Stomach (tissue), 9 donors: ENCODE measurements around the gene ZNF57. TPM values are rescaled to one million over a fixed set of nuclear protein-coding genes. Genes with fewer than 3 reads are reported as not detected.

ENCODE experiments used
- DNase-seq, 2 donors: peaks; one replicate each; pipeline versions ENCODE4 v3.0.0 to v3.0.0-alpha.2; 2013 to 2019
- H3K27ac ChIP-seq, 5 donors: fragments of 200-600 bp in 4 of 5; sonication (generic) in 4 of 5; one replicate each; pipeline ENCODE4 v1.5.1; 2013 to 2019; ENCODE audit warnings: mild to moderate bottlenecking in 1 of 5, moderate library complexity in 1 of 5
- H3K27me3 ChIP-seq, 3 donors: fragments of 200-600 bp; sonication (generic); one replicate each; pipeline ENCODE4 v1.5.1; 2017 to 2019; ENCODE audit warnings: mixed run types in 1 of 3
- H3K36me3 ChIP-seq, 4 donors: fragments of 200-600 bp; sonication (generic); 1 replicate in 3 of 4; 2 replicates in 1 of 4; pipeline ENCODE4 v1.5.1; 2016 to 2019
- H3K4me1 ChIP-seq, 4 donors: fragments of 200-600 bp; sonication (generic); one replicate each; pipeline ENCODE4 v1.5.1; 2016 to 2019
- H3K4me3 ChIP-seq, 4 donors: fragments of 200-600 bp; sonication (generic) in 3 of 4; one replicate each; pipeline ENCODE4 v1.5.1; 2016 to 2019; ENCODE audit warnings: mild to moderate bottlenecking in 1 of 4
- H3K9me3 ChIP-seq, 4 donors: fragments of 200-600 bp; sonication (generic); one replicate each; pipeline ENCODE4 v1.5.1; 2016 to 2019
- EP300 ChIP-seq: sonication (generic); formaldehyde crosslinking; IDR thresholded peaks from one replicate; pipeline ENCODE4 v1.6.1; 2017; ENCODE audit warnings: antibody characterized with exemption
- POLR2A ChIP-seq, 4 donors: fragments of 450-650 bp; IDR thresholded peaks; one replicate each; pipeline ENCODE4 v1.6.1; 2016; ENCODE audit warnings: antibody characterized with exemption in 4 of 4, control low read depth in 2 of 4, mild to moderate bottlenecking in 1 of 4, moderate library complexity in 1 of 4
- POLR2AphosphoS5 ChIP-seq, 3 donors: sonication (generic); formaldehyde crosslinking; IDR thresholded peaks; one replicate each; pipeline ENCODE4 v1.6.1; 2016; ENCODE audit warnings: antibody characterized with exemption in 3 of 3
- WGBS, 5 donors: extraction: QIAGEN DNeasy Blood & Tissue Kit in 3 of 5; methylation state at CpG; one replicate each; pipeline versions ENCODE4 v1.1.5 to v1.1.7; 2013 to 2018; 5-methylcytosine and 5-hydroxymethylcytosine counted together
- intact Hi-C: fragments of 100-400 bp; cut with DNase I; formaldehyde crosslinking; loops from one replicate; pipeline ENCODE4 v1.15.1; 2023; ENCODE audit warnings: low total_unique reads
- polyA plus RNA-seq, 3 donors: library from polyadenylated mRNA; stranded (reverse); fragments of 200-250 nt; gene quantifications; one replicate each; pipeline ENCODE4 v1.2.3, GENCODE V29; 2013
- total RNA-seq, 5 donors: library from RNA; depleted of rRNA; stranded (reverse); fragments of >200 nt; gene quantifications; one replicate each; pipeline versions ENCODE4 v1.1.0 to v1.2.3, GENCODE V29; 2014 to 2016
- TF ChIP-seq, protein P1 (sequence below), 7 experiments: fragments of 450-650 bp in 4 of 7; fragments of 200-600 bp in 3 of 7; sonication (generic) in 3 of 7; IDR thresholded peaks; one replicate each; pipeline ENCODE4 v1.5.1; 2016 to 2019; ENCODE audit warnings: antibody characterized with exemption in 7 of 7, control low read depth in 2 of 7, mild to moderate bottlenecking in 1 of 7
- donor health status: healthy with polysubstance abuse.
- donor health status: Bipolar disorder and iron deficiency.
- donor health status: healthy.

Gene ZNF57
- total and polyA plus RNA-seq, 8 donors = 0.89 to 42.0 (median 13.4) TPM

DNA sequence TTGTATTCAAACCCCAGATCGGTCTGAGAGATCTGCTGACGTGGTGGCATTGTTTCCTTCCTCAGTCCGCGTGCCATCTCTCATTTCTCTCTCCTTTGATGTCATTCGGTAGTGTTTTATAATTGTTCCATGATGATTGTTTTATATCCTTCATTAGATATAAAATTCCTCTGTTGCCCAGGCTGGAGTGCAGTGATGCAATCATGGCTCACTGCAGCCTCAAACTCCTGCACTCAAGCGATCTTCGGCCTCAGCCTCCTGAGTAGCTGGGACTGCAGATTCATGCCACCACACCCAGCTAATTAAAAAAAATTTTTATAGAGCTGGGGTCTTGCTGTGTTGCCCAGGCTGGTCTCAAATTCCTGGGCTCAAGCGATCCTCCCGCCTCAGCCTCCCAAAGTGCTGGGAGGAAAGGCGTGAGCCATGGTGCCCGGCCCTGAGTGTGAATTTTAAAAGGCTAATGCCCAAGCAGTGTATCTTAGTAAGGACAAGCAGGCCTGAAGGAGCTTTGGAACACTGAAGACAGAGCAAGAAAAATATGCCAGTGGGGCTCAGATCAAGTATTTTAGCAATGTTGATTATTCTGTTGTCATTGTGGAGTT, 5.3 kb downstream of the ZNF57 start:
- peaks cover 10 to 24% (median 21%) of the 10 kb centered on the region in 4 donors for H3K4me1 ChIP-seq
- intact Hi-C loops = no loop called here
- TF ChIP-seq, protein P1, sequence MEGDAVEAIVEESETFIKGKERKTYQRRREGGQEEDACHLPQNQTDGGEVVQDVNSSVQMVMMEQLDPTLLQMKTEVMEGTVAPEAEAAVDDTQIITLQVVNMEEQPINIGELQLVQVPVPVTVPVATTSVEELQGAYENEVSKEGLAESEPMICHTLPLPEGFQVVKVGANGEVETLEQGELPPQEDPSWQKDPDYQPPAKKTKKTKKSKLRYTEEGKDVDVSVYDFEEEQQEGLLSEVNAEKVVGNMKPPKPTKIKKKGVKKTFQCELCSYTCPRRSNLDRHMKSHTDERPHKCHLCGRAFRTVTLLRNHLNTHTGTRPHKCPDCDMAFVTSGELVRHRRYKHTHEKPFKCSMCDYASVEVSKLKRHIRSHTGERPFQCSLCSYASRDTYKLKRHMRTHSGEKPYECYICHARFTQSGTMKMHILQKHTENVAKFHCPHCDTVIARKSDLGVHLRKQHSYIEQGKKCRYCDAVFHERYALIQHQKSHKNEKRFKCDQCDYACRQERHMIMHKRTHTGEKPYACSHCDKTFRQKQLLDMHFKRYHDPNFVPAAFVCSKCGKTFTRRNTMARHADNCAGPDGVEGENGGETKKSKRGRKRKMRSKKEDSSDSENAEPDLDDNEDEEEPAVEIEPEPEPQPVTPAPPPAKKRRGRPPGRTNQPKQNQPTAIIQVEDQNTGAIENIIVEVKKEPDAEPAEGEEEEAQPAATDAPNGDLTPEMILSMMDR (IDR thresholded peaks at IDR 0.05) = no peak
- TF ChIP-seq POLR2A (IDR thresholded peaks at IDR 0.05) (no peak), POLR2AphosphoS5 (IDR thresholded peaks at IDR 0.05) (no peak), EP300 (no peak)
- H3K9me3 ChIP-seq = no peaks in the 10 kb centered on the region
- H3K4me3 ChIP-seq = no peak overlapping the region
- WGBS, 5 donors = 83 to 97% (median 90%) methylated on average over 11 of the region's 11 CpGs
- no peaks in the 10 kb centered on the region for H3K36me3 ChIP-seq
- no peaks in the 10 kb centered on the region for H3K27me3 ChIP-seq
- no peak for DNase-seq
- H3K27ac ChIP-seq = no peak overlapping the region

DNA sequence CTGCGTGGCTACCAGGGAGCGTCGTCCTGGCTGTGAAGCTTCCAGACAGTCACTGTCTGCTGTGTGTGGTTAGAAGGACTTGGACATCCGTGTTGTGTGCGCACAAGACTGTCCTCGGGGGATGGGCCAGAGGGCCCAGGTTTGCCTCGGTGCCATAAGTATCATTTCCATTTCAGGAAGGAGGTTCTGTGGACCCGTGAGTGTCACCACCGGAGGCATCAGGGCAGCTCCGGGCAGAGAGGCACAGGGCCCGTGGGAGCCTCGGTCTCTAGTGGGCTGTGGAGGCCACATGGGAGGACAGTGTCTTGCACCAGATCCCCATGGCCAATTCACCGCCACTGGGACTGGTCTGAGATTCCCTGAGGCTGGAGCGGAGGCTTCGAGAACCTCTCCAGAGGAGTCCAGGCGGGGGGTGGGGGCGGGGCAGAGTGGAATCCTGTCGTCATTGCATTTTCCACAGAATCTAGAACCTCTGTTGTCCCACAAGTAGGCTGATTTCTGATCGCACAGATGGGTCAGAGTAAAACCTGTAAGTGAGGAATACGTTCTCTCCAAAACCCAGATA, 6.0 kb downstream of the ZNF57 start:
- TF ChIP-seq EP300 (no peak), POLR2AphosphoS5 (IDR thresholded peaks at IDR 0.05) (no peak), POLR2A (IDR thresholded peaks at IDR 0.05) (no peak)
- TF ChIP-seq, protein P1 (IDR thresholded peaks at IDR 0.05) = no peak
- no peak for DNase-seq
- intact Hi-C loops = no loop called here
- WGBS, 5 donors = 86 to 95% (median 88%) methylated on average over 16 to 20 of the region's 20 CpGs
- H3K36me3 ChIP-seq = no peaks in the 10 kb centered on the region
- H3K4me1 ChIP-seq = peaks cover 6 to 18% (median 14%) of the 10 kb centered on the region in 4 donors
- H3K27me3 ChIP-seq = no peaks in the 10 kb centered on the region
- H3K9me3 ChIP-seq = no peaks in the 10 kb centered on the region
- H3K27ac ChIP-seq = no peak overlapping the region
- no peak overlapping the region for H3K4me3 ChIP-seq

GRCh38 chr19:2912306-2912705, 11.6 kb downstream of the ZNF57 start:
- WGBS, 5 donors = 89 to 96% (median 92%) methylated on average over 5 of the region's 5 CpGs

GRCh38 chr19:2917275-2918184, 16.8 kb downstream of the ZNF57 start:
- Histone ChIP-seq H3K27me3 (no peaks in the 10 kb centered on the region), H3K9me3 (peaks cover 7 to 54% (median 16%) of the 10 kb centered on the region in 4 donors), H3K4me3 (no peak overlapping the region), H3K27ac (no peak overlapping the region), H3K36me3 (peaks cover 33 to 64% (median 63%) of the 10 kb centered on the region in 4 donors), H3K4me1 (no peaks in the 10 kb centered on the region)
- intact Hi-C loops = no loop called here
- DNase-seq = no peak
- 92 to 97% (median 96%) methylated on average over 16 of the region's 16 CpGs for whole genome bisulfite sequencing, 5 donors
- TF ChIP-seq EP300 (no peak), POLR2AphosphoS5 (IDR thresholded peaks at IDR 0.05) (no peak), POLR2A (IDR thresholded peaks at IDR 0.05) (no peak)
- TF ChIP-seq, protein P1 (IDR thresholded peaks at IDR 0.05) = no peak

More at GRCh38 chr19:2912306-2912705, 11.6 kb downstream of the ZNF57 start:
- H3K27me3 ChIP-seq = no peaks in the 10 kb centered on the region
- H3K9me3 ChIP-seq = peaks cover 1 to 36% (median 7%) of the 10 kb centered on the region in 4 donors
- no peaks in the 10 kb centered on the region for H3K4me1 ChIP-seq
- H3K36me3 ChIP-seq = peaks cover 22 to 44% (median 39%) of the 10 kb centered on the region in 4 donors
- no peak overlapping the region for H3K4me3 ChIP-seq
- no peak for TF ChIP-seq EP300
- no peak for TF ChIP-seq POLR2AphosphoS5 (IDR thresholded peaks at IDR 0.05)
- no peak for TF ChIP-seq POLR2A (IDR thresholded peaks at IDR 0.05)
- TF ChIP-seq, protein P1 (IDR thresholded peaks at IDR 0.05) = no peak
- intact Hi-C loops = no loop called here
- DNase-seq = no peak
- H3K27ac ChIP-seq = no peak overlapping the region
